ENCODE measurements around the gene SPOCK2. TPM values are rescaled to one million over a fixed set of nuclear protein-coding genes. Genes with fewer than 3 reads are reported as not detected.

The SPOCK2 gene
- total RNA-seq, 1 experiment from 2014 or later: 1.8 TPM

DNA sequence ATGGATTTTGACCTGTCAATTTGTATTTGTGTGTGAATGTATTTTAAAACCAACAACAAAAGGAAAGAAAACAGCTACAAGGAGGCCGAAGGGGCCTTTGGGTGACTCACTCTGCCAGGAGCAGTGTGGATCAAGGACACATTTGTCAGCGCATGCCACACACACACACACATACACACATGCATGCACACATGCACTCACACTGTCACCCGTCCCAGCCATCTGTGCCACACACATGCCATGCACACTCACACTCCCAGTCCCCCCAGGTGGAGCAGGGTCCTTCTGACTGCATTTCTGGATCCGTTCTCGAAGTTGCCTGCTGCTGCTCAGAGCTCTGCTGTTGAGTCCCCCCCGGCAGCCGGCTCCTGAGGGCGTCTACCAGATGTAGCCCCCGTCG, 26.0 kb downstream of the SPOCK2 start:
- Histone ChIP-seq H2AFZ (ENCODE audit: low read length) (no peak overlapping the region), H2BK5ac (ENCODE audit: insufficient read length, low read length) (no peak overlapping the region), H3K79me2 (ENCODE audit: insufficient read depth, low read length) (no peaks in the 10 kb centered on the region), H4K8ac (replicated peaks; ENCODE audit: insufficient read length, low read depth, low read length) (no peak overlapping the region), H2BK15ac (ENCODE audit: low read depth, low read length) (no peak overlapping the region), H4K20me1 (ENCODE audit: control insufficient read depth, insufficient read depth, insufficient read length) (no peaks in the 10 kb centered on the region), H2BK12ac (ENCODE audit: insufficient read length, low read depth, low read length) (no peak overlapping the region), H3K18ac (ENCODE audit: insufficient read length, low read depth, low read length) (no peak overlapping the region), H4K91ac (ENCODE audit: insufficient read length, low read depth, low read length) (no peak overlapping the region), H3T11ph (ENCODE audit: low read length) (no peak overlapping the region), H3K4ac (ENCODE audit: low read depth, low read length) (no peak overlapping the region), H3K23me2 (ENCODE audit: insufficient read length, low read depth, low read length, poor library complexity, severe bottlenecking) (no peaks in the 10 kb centered on the region), H3K14ac (ENCODE audit: insufficient read depth, low read length) (no peak overlapping the region), H3K9ac (ENCODE audit: extremely low read depth, insufficient read length, low read length) (no peak overlapping the region), H2BK20ac (ENCODE audit: low read depth, low read length, poor library complexity, severe bottlenecking) (no peak overlapping the region), H4K5ac (ENCODE audit: insufficient read length, low read depth, low read length) (no peak overlapping the region), H3K4me2 (ENCODE audit: insufficient read depth, insufficient read length, low read length) (no peak overlapping the region), H3K27ac (ENCODE audit: insufficient read length, low read depth, low read length) (no peak overlapping the region), H3K56ac (ENCODE audit: insufficient read length, low read depth, low read length) (no peak overlapping the region), H3K79me1 (ENCODE audit: insufficient read depth, low read depth, low read length, poor library complexity, severe bottlenecking) (no peaks in the 10 kb centered on the region), H3K9me3 (ENCODE audit: control insufficient read depth, low read depth, low read length) (no peaks in the 10 kb centered on the region), H2BK120ac (ENCODE audit: low read depth, low read length, poor library complexity, severe bottlenecking) (no peak overlapping the region), H3K4me1 (ENCODE audit: insufficient read depth, low read length) (no peaks in the 10 kb centered on the region), H3K23ac (ENCODE audit: insufficient read length, low read depth, low read length) (no peak overlapping the region), H2AK5ac (ENCODE audit: insufficient read length, low read length) (no peak overlapping the region), H3K27me3 (ENCODE audit: insufficient read depth, low read length) (no peaks in the 10 kb centered on the region)
- H3K27me3 Mint-ChIP-seq (ENCODE audit: low read depth): peaks cover 4% of the 10 kb centered on the region
- H3K27ac Mint-ChIP-seq: peak overlapping the region in 1 of 3 experiments; percentile 55; a peak in 1 of 7 replicates
- peaks cover 15 to 27% of the 10 kb centered on the region in 2 experiments for H3K4me1 Mint-ChIP-seq
- H3K4me3 Mint-ChIP-seq: no peak overlapping the region
- TF ChIP-seq, protein P1, sequence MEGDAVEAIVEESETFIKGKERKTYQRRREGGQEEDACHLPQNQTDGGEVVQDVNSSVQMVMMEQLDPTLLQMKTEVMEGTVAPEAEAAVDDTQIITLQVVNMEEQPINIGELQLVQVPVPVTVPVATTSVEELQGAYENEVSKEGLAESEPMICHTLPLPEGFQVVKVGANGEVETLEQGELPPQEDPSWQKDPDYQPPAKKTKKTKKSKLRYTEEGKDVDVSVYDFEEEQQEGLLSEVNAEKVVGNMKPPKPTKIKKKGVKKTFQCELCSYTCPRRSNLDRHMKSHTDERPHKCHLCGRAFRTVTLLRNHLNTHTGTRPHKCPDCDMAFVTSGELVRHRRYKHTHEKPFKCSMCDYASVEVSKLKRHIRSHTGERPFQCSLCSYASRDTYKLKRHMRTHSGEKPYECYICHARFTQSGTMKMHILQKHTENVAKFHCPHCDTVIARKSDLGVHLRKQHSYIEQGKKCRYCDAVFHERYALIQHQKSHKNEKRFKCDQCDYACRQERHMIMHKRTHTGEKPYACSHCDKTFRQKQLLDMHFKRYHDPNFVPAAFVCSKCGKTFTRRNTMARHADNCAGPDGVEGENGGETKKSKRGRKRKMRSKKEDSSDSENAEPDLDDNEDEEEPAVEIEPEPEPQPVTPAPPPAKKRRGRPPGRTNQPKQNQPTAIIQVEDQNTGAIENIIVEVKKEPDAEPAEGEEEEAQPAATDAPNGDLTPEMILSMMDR (conservative IDR thresholded peaks at IDR 0.05): no peak
- WGBS (ENCODE audit: extremely low coverage, insufficient read length, low lambda C conversion rate): no CpG with 5 or more reads among the region's 10 CpGs
- no peaks in the 10 kb centered on the region for H3K9me3 Mint-ChIP-seq
- H3K36me3 Mint-ChIP-seq (ENCODE audit: insufficient read depth in 1 of 3, low read depth in 3 of 3): no peaks in the 10 kb centered on the region
- no peak for DNase-seq
